B cell (primary cell): ENCODE measurements around the gene CORO1C. TPM values are rescaled to one million over a fixed set of nuclear protein-coding genes. Genes with fewer than 3 reads are reported as not detected.

Experiments used
- ATAC-seq: fragments of 200-7000 bp; cut with Tn5 transposase; one replicate; pipeline ENCODE4 v1.10.0; 2021; ENCODE audit warnings: low read depth, mild to moderate bottlenecking, moderate number of reproducible peaks, moderate library complexity
- CTCF ChIA-PET: fragments of 350-600 bp; sonication (Branson Sonifier 250); formaldehyde crosslinking; loops from one replicate; lab custom pipeline; 2021; ENCODE audit warnings: antibody characterized with exemption, inconsistent platforms; lab: Charles Lee
- POLR2A ChIA-PET: fragments of 350-600 bp; sonication (Branson Sonifier 250); formaldehyde crosslinking; loops from one replicate; lab custom pipeline; 2021; ENCODE audit warnings: antibody characterized with exemption; lab: Charles Lee
- DNase-seq: peaks from one replicate; pipeline ENCODE4 v3.0.0; 2013
- H2AFZ ChIP-seq: 2 replicates; pipeline ENCODE4 v1.6.1; 2012; ENCODE audit warnings: mild to moderate bottlenecking, low read depth, low read length; ENCODE audit not compliant: insufficient read depth, poor library complexity, severe bottlenecking
- H3K27ac ChIP-seq, 2 donors: 1 replicate in 1 of 2; 2 replicates in 1 of 2; pipeline ENCODE4 v1.5.1; 2012 to 2013; ENCODE audit warnings: low read length in 2 of 2, mild to moderate bottlenecking in 2 of 2, moderate library complexity in 1 of 2
- H3K27me3 ChIP-seq, 4 experiments: fragments of 200-600 bp in 1 of 4; sonication (generic) in 1 of 4; replicated peaks in 1 of 4; 1 replicate in 2 of 4; 2 replicates in 2 of 4; pipeline versions ENCODE4 v1.6.1 to v1.7.0; 2013 to 2016; ENCODE audit warnings: low read length in 3 of 4, mild to moderate bottlenecking in 2 of 4, mixed read lengths in 1 of 4, moderate library complexity in 1 of 4; ENCODE audit not compliant: insufficient read depth in 4 of 4, control insufficient read depth in 3 of 4; ENCODE audit errors: control extremely low read depth in 1 of 4
- H3K36me3 ChIP-seq, 2 experiments: replicated peaks in 1 of 2; 1 replicate in 1 of 2; 2 replicates in 1 of 2; pipeline versions ENCODE4 v1.6.1 to v1.7.1; 2013; ENCODE audit warnings: low read length in 1 of 2; ENCODE audit not compliant: insufficient read depth in 2 of 2, control insufficient read depth in 1 of 2; ENCODE audit errors: control extremely low read depth in 1 of 2, extremely low read depth in 1 of 2
- H3K4me1 ChIP-seq, 2 donors: fragments of 200-600 bp in 1 of 2; sonication (generic) in 1 of 2; 1 replicate in 1 of 2; 2 replicates in 1 of 2; pipeline versions ENCODE4 v1.5.1 to v1.6.1; 2013 to 2017; ENCODE audit warnings: low read length in 2 of 2; ENCODE audit not compliant: control insufficient read depth in 2 of 2, insufficient read depth in 2 of 2
- H3K4me2 ChIP-seq: replicated peaks from 2 replicates; pipeline ENCODE3; 2012; ENCODE audit warnings: mild to moderate bottlenecking, low read depth, low read length; ENCODE audit not compliant: poor library complexity, severe bottlenecking
- H3K4me3 ChIP-seq, 5 experiments: fragments of 200-600 bp in 1 of 5; sonication (generic) in 1 of 5; 1 replicate in 3 of 5; 2 replicates in 2 of 5; pipeline versions ENCODE4 v1.5.1 to v1.7.0; 2011 to 2016; ENCODE audit warnings: low read length in 4 of 5, mild to moderate bottlenecking in 4 of 5, low read depth in 2 of 5, control low read depth in 1 of 5, moderate library complexity in 1 of 5; ENCODE audit not compliant: insufficient read depth in 1 of 5; ENCODE audit errors: control extremely low read depth in 1 of 5, extremely low read depth in 1 of 5
- H3K79me2 ChIP-seq: fragments of 200-600 bp; sonication (generic); one replicate; pipeline ENCODE4 v1.6.0; 2016; ENCODE audit warnings: low read length; ENCODE audit not compliant: control insufficient read depth, insufficient read depth
- H3K9ac ChIP-seq: fragments of 200-600 bp; sonication (generic); 2 replicates; pipeline ENCODE4 v1.6.1; 2017; ENCODE audit warnings: mild to moderate bottlenecking, low read length, moderate library complexity
- H3K9me3 ChIP-seq, 3 donors: one replicate each; pipeline versions ENCODE4 v1.6.1 to v1.7.1; 2013; ENCODE audit warnings: low read length in 2 of 3; ENCODE audit not compliant: control insufficient read depth in 2 of 3, insufficient read depth in 1 of 3; ENCODE audit errors: control extremely low read depth in 1 of 3
- H4K20me1 ChIP-seq: 2 replicates; pipeline ENCODE4 v1.6.0; 2012; ENCODE audit warnings: mild to moderate bottlenecking, low read length; ENCODE audit not compliant: insufficient read depth, control insufficient read depth, poor library complexity, severe bottlenecking
- H3K27ac Mint-ChIP-seq: one replicate; pipeline ENCODE4 v1.8.0; 2021; ENCODE audit warnings: mixed read lengths
- H3K27me3 Mint-ChIP-seq: one replicate; pipeline ENCODE4 v1.8.0; 2021; ENCODE audit warnings: mixed read lengths
- H3K4me1 Mint-ChIP-seq: one replicate; pipeline ENCODE4 v1.8.0; 2021; ENCODE audit warnings: mixed read lengths
- H3K4me3 Mint-ChIP-seq: one replicate; pipeline ENCODE4 v1.8.0; 2021; ENCODE audit warnings: mixed read lengths
- H3K9me3 Mint-ChIP-seq: one replicate; pipeline ENCODE4 v1.8.0; 2022; ENCODE audit warnings: mixed read lengths; ENCODE audit not compliant: insufficient read depth
- EZH2 ChIP-seq: IDR thresholded peaks from 2 replicates; pipeline ENCODE4 v1.6.1; 2012; ENCODE audit warnings: borderline replicate concordance, low read depth, mild to moderate bottlenecking, moderate library complexity, low read length; ENCODE audit not compliant: insufficient read depth, poor library complexity, severe bottlenecking
- WGBS: methylation state at CpG from one replicate; pipeline ENCODE4 v1.1.5; 2013; ENCODE audit warnings: missing lambda C conversion rate; ENCODE audit not compliant: insufficient coverage; 5-methylcytosine and 5-hydroxymethylcytosine counted together
- intact Hi-C: fragments of 100-400 bp; cut with micrococcal nuclease; formaldehyde crosslinking; loops from one replicate; pipeline ENCODE4 v1.10.0; 2022
- polyA plus RNA-seq: library from polyadenylated mRNA; depleted of rRNA; stranded (reverse); fragments of >200 nt; gene quantifications from 2 replicates; pipeline ENCODE4 v1.2.3, GENCODE V29; 2012
- total RNA-seq, 2 donors: library from RNA; stranded (reverse); fragments of 120-200 nt in 1 of 2; gene quantifications; 1 replicate in 1 of 2; 2 replicates in 1 of 2; pipeline versions ENCODE4 v1.2.3 to v1.2.4, GENCODE V29; 2013 to 2022
- TF ChIP-seq, protein P1 (sequence below): fragments of 200-600 bp; IDR thresholded peaks from one replicate; pipeline ENCODE4 v1.8.0; 2022; ENCODE audit warnings: antibody characterized with exemption, mild to moderate bottlenecking

The CORO1C gene
- total and polyA plus RNA-seq, 2 donors (not counting 1 experiment from before 2014, with no cell fraction given) = 19.2 to 68.0 TPM

DNA sequence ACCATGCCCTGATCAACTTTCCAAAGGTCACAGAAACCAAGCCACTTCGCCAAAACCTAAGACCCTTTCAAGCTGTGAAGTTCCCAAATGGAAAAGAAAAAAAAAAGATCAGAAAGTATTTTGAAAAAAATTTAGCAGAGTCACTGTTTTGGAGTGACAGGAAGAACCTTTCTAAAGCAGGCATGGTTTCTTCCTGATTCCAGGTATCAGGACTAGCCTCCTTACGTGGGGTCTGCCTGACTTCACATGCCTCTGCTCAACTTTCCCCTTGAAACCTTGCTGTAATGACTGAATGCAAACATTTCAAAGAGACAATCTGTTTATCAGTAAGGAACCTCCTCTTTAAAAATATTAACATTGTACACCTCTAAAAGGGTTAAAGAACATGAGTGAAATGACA, 9.5 kb downstream of the CORO1C start:
- H3K4me1 ChIP-seq = peaks cover 7 to 17% of the 10 kb centered on the region in 2 donors
- ChIA-PET CTCF (no interaction called here), POLR2A (interaction anchor here (0.7 kb wide), 1 partner anchor 9 kb away, joined by 4 read pairs; no protein-coding TSS in a partner anchor)
- no peak for TF ChIP-seq EZH2
- TF ChIP-seq, protein P1, sequence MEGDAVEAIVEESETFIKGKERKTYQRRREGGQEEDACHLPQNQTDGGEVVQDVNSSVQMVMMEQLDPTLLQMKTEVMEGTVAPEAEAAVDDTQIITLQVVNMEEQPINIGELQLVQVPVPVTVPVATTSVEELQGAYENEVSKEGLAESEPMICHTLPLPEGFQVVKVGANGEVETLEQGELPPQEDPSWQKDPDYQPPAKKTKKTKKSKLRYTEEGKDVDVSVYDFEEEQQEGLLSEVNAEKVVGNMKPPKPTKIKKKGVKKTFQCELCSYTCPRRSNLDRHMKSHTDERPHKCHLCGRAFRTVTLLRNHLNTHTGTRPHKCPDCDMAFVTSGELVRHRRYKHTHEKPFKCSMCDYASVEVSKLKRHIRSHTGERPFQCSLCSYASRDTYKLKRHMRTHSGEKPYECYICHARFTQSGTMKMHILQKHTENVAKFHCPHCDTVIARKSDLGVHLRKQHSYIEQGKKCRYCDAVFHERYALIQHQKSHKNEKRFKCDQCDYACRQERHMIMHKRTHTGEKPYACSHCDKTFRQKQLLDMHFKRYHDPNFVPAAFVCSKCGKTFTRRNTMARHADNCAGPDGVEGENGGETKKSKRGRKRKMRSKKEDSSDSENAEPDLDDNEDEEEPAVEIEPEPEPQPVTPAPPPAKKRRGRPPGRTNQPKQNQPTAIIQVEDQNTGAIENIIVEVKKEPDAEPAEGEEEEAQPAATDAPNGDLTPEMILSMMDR = no peak
- H3K9me3 ChIP-seq = no peaks in the 10 kb centered on the region
- no peaks in the 10 kb centered on the region for H3K27me3 ChIP-seq
- no peak overlapping the region for H3K4me2 ChIP-seq
- intact Hi-C loops = no loop called here
- H3K79me2 ChIP-seq = peaks cover 82% of the 10 kb centered on the region
- Mint-ChIP-seq H3K4me1 (peaks cover 48% of the 10 kb centered on the region), H3K4me3 (no peak overlapping the region), H3K9me3 (no peaks in the 10 kb centered on the region), H3K27me3 (no peaks in the 10 kb centered on the region), H3K27ac (no peak overlapping the region)
- H3K9ac ChIP-seq = no peak overlapping the region
- no peaks in the 10 kb centered on the region for H3K36me3 ChIP-seq
- H3K4me3 ChIP-seq = no peak overlapping the region
- no peak overlapping the region for H2AFZ ChIP-seq
- H3K27ac ChIP-seq = no peak overlapping the region
- DNase-seq (no peak), ATAC-seq (no peak)
- no CpG with 5 or more reads among the region's 2 CpGs for WGBS
- H4K20me1 ChIP-seq = peaks cover 19% of the 10 kb centered on the region

DNA sequence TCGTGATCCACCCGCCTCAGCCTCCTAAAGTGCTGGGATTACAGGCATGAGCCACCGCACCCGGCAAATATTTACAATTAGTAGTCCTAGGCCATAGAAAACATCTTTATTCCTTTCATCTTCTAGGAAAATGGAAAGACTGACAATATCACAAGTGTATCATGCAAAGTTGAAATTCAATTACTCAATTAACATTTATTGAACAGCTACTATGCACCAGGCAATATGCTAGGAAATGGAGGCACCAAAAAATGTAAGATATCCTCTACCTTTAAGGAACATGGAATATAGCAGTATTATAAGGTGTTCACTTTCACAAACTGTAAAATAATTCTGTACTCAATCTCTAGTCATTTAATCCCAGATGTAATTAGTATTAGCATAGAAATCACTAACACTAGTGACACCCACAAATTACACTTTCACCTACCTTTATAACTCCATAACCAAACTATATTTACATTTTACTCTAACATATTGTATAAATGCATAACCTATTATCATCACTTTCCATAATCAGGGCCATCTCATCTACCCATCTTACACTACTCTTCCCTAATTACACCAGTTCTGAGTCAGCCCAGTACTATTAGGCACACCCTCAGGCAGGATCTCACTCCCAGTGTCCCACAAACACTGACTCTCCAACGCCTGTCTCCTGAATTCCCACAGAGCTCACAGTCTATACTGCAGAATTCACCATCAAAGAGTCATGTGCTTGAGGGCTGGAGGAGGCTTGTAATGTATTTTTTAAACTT, 10.4 kb downstream of the CORO1C start:
- H3K4me2 ChIP-seq = no peak overlapping the region
- TF ChIP-seq EZH2 = no peak
- TF ChIP-seq, protein P1 = no peak
- WGBS = no CpG with 5 or more reads among the region's 5 CpGs
- H2AFZ ChIP-seq = no peak overlapping the region
- H4K20me1 ChIP-seq = peaks cover 23% of the 10 kb centered on the region
- intact Hi-C loops = no loop called here
- Mint-ChIP-seq H3K9me3 (no peaks in the 10 kb centered on the region), H3K27me3 (no peaks in the 10 kb centered on the region), H3K4me1 (peaks cover 50% of the 10 kb centered on the region), H3K4me3 (no peak overlapping the region), H3K27ac (no peak overlapping the region)
- H3K79me2 ChIP-seq = peaks cover 84% of the 10 kb centered on the region
- CTCF ChIA-PET = interaction anchor here (1.1 kb wide), 1 partner anchor 29 kb away, joined by 4 read pairs; no protein-coding TSS in a partner anchor
- H3K27me3 ChIP-seq = no peaks in the 10 kb centered on the region
- H3K4me1 ChIP-seq = peaks cover 7 to 17% of the 10 kb centered on the region in 2 donors
- H3K4me3 ChIP-seq = no peak overlapping the region
- H3K36me3 ChIP-seq = no peaks in the 10 kb centered on the region
- POLR2A ChIA-PET = interaction anchor here (0.7 kb wide), 1 partner anchor 8 kb away, joined by 4 read pairs; no protein-coding TSS in a partner anchor
- ATAC-seq (no peak), DNase-seq (no peak)
- no peak overlapping the region for H3K27ac ChIP-seq
- no peak overlapping the region for H3K9ac ChIP-seq
- no peaks in the 10 kb centered on the region for H3K9me3 ChIP-seq
